ENCODE data around the gene TUBA1C. TPM values are rescaled to one million over a fixed set of nuclear protein-coding genes. Genes with fewer than 3 reads are reported as not detected.
"Not testable (repeated sequence)": the region's sequence is repeated elsewhere in the genome, so short reads cannot be mapped to it uniquely, and the experiment has no call there.

Gene TUBA1C
- total RNA-seq, 1 donor from 2014 or later = 86.2 TPM

- no peak for DNase-seq (ENCODE audit: missing footprints)
- intact Hi-C loops (cut with DNase I) = no loop called here
- ATAC-seq = no peak
Observed at GRCh38 chr12:49251357-49251756, 13.5 kb upstream of the TUBA1C start.

DNA sequence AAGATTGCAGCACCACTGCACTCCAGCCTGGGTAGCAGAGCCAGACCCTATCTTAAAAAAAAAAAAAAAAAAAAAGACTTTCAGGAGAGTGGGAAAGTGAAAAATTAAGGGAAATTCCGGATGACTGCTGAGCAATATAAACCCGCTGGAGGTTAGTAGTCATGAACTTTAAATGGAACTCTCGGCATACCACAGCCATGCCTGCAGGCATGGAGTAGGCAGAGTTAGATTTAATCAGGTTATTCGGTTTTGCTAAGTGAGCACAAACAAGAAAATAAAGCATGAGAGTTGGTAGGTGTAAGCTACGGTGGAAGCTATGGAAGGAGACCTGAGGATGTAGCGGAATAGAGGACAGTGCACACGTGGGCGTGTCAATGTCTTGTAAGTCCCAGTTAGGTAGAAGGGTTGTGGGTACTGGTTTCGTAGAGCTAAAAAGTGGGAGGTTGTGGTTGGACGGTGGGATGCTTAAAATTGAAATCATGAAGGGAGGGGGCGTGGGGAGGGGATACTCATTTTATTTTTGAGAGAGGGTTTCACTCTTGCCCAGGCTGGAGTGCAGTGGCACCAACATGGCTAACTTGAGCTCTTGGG lies 11.8 kb upstream of the TUBA1C start:
- intact Hi-C loops (cut with DNase I) = no loop called here
- ATAC-seq (no peak), DNase-seq (ENCODE audit: missing footprints) (no peak)

- intact Hi-C loops (cut with DNase I); ATAC-seq; DNase-seq (ENCODE audit: missing footprints): not testable (repeated sequence)
Observed at GRCh38 chr12:49255456-49255855, 9.4 kb upstream of the TUBA1C start.

DNA sequence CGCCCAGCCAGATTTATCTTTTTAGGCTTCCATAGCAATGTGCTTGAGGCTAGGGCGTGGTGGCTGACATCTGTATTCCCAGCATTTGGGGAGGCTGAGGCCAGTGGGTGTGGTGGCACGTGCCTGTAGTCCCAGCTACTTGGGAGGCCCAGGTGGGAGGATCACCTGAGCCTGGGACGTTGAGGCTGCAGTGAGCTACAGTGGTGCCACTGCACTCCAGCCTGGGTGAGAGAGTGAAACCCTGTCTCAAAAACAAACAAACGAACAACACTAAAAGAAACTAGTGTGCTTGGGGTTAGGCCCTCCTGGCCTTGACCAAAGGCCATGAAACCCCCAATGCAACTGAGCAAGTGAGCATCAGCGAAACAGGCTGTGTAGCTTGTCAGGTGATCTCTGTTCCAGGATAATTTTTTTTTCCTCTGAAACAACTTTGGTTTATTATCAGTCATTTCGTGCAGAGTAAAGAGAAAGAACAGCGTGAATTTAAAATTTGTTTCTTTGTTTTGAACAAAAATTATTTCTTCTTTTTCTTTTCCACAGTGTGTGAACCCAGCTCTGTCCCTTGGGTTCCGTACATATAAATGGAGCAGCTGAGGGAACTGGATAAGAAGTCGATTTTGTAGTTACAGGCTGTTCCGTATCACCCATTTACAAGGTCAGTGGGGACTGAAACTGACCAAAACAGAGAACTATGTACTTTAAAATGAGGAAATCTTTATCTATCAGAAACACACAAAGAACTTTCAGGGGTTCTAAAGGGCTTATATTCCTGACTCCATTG lies 8.8 kb upstream of the TUBA1C start:
- ATAC-seq = peak; percentile 50
- intact Hi-C loops (cut with DNase I) = no loop called here
- no peak for DNase-seq (ENCODE audit: missing footprints)

- intact Hi-C loops (cut with DNase I); DNase-seq (ENCODE audit: missing footprints); ATAC-seq: not testable (repeated sequence)
Observed at GRCh38 chr12:49257508-49258184, 7.2 kb upstream of the TUBA1C start.

GRCh38 chr12:49259452-49259851 lies 5.4 kb upstream of the TUBA1C start:
- intact Hi-C loops (cut with DNase I) = no loop called here
- DNase-seq (ENCODE audit: missing footprints) = no peak
- ATAC-seq = no peak

GRCh38 chr12:49260166-49260565 lies 4.7 kb upstream of the TUBA1C start:
- ATAC-seq = no peak
- intact Hi-C loops (cut with DNase I) = no loop called here
- DNase-seq (ENCODE audit: missing footprints) = no peak

GRCh38 chr12:49260571-49261363 lies 4.1 kb upstream of the TUBA1C start:
- DNase-seq (ENCODE audit: missing footprints) (no peak), ATAC-seq (no peak)
- intact Hi-C loops (cut with DNase I) = no loop called here

GRCh38 chr12:49261721-49262120 lies 3.2 kb upstream of the TUBA1C start:
- intact Hi-C loops (cut with DNase I) = no loop called here
- ATAC-seq = no peak
- no peak for DNase-seq (ENCODE audit: missing footprints)

DNA sequence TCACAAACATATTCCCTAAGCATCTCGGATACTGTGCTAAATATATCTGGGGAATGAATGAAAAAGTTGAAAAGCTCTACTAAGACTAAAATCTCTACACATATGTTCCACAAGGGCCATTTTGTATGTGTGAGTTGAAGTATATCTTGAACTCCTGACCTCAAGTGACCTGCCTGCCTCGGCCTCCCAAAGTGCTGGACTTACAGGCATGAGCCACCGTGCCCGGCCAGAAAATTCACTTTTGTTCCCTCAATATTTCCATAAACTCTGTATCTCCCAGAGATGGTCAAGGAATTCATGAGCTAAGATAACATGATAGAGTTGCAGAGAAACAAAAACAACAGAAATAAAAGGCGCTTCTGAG lies 1.5 kb upstream of the TUBA1C start:
- ATAC-seq (no peak), DNase-seq (ENCODE audit: missing footprints) (no peak)
- intact Hi-C loops (cut with DNase I) = no loop called here

DNA sequence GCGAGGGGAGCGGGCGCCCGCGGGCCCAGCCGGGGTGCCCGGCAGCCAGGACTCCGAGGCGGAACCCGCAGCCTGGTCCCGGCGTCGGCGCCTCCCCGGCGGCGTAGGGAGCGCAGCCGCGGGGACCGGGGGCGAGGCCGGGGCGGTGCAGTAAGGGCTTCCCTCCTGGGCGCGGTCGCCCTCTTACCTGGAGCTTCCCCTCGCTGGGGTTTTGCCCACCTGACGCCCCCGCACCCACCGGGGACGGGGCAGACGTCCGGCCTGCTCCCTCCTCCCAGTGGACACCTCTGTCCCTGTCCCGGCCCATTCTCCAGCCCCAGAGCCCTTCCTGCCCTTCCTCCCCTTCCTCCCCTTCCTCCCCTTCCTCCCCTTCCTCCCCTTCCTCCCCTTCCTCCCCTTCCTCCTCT lies 413 bp upstream of the TUBA1C start:
- intact Hi-C loops (cut with DNase I) = no loop called here
- peak; percentile 49 for ATAC-seq
- DNase-seq (ENCODE audit: missing footprints) = no peak

DNA sequence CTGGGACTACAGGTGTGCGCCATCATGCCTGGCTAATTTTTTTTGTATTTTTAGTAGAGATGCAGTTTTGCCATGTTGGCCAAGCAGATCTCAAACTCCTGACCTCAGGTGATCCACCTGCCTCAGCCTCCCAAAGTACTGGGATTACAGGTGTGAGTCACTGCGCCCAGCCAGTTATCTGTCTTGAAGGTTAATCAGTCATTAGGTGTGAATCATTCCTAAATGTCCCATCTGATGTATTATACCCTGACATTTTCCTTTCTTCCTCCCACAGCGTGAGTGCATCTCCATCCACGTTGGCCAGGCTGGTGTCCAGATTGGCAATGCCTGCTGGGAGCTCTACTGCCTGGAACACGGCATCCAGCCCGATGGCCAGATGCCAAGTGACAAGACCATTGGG lies 4.3 kb downstream of the TUBA1C start:
- DNase-seq (ENCODE audit: missing footprints); ATAC-seq; intact Hi-C loops (cut with DNase I): not testable (repeated sequence)

DNA sequence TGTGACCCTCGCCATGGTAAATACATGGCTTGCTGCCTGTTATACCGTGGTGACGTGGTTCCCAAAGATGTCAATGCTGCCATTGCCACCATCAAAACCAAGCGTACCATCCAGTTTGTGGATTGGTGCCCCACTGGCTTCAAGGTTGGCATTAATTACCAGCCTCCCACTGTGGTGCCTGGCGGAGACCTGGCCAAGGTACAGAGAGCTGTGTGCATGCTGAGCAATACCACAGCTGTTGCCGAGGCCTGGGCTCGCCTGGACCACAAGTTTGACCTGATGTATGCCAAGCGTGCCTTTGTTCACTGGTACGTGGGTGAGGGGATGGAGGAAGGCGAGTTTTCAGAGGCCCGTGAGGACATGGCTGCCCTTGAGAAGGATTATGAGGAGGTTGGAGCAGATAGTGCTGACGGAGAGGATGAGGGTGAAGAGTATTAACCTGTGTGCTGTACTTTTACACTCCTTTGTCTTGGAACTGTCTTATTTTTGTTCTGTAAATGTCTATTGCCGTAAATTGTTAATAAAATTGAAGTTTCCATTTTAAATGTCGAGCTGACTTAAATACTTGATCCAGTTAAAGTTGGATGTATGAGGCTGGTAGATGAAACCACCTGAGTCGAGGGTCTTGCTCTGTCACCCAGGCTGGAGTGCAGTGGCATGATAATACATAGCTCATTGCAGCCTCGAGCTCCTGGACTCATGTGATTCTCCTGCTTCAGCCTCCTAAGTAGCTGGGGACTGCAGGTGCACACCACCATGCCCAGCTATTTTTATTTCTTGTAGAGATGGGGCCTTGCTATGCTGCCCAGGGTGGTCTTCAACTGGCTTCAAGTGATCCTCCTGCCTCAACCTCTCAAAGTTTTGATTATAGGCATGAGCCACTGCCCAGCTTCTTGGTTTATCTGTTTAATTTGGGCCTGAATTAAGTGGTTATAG lies 8.2 kb downstream of the TUBA1C start:
- no peak for ATAC-seq

GRCh38 chr12:49273726-49274395 lies 9.0 kb downstream of the TUBA1C start:
- DNase-seq (ENCODE audit: missing footprints) (no peak), ATAC-seq (no peak)
- intact Hi-C loops (cut with DNase I) = no loop called here

More for the DNA sequence above, 8.2 kb downstream of the TUBA1C start:
- intact Hi-C loops (cut with DNase I) = no loop called here
- DNase-seq (ENCODE audit: missing footprints) = no peak

DNA sequence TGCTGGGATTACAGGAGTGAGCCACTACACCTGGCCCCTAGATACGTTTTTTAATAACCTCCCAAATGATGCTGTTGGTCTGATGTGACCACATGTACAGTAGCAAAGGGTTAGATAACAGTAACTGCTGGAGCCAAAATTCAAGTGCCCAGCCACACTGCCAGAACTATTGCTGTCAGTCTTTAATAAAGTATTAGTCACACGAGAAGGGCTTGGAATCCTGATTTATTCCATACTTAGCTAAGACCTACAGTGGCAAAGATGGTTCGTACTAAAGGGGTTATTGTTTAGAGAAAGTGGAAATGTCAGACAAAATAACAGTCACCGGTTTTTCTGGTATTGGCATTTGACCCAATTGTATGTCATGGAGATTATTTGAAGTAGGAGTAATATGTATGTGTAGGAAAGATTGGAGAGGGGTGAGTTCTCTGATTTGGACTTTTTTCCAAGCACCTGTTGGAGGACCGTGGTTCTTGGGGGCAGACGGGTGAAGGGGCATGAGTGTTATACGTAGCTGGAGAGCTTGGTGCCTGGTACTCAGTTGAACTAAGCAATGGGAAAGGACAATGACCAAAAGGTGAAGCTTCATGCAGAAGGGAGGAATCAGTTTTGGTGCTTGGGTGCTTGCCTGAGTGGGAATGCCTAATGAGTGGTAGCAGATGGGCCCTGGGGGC lies 9.7 kb downstream of the TUBA1C start:
- intact Hi-C loops (cut with DNase I) = no loop called here
- no peak for DNase-seq (ENCODE audit: missing footprints)
- peak; percentile 65 for ATAC-seq

GRCh38 chr12:49276304-49277290 lies 11.7 kb downstream of the TUBA1C start:
- no peak for DNase-seq (ENCODE audit: missing footprints)
- intact Hi-C loops (cut with DNase I) = no loop called here
- no peak for ATAC-seq
